ENCODE data around the gene TTLL8. TPM values are rescaled to one million over a fixed set of nuclear protein-coding genes. Genes with fewer than 3 reads are reported as not detected.
"Not testable (repeated sequence)": the region's sequence is repeated elsewhere in the genome, so short reads cannot be mapped to it uniquely, and the experiment has no call there.

Gene TTLL8
- polyA plus RNA-seq, 1 of the 3 experiments (the other 2 are of a cell fraction), result not detected

- 82% methylated on average over 12 of the region's 12 CpGs for WGBS (ENCODE audit: low lambda C conversion rate)
- H3K4me2 ChIP-seq, result no peak overlapping the region
- H3K4me3 ChIP-seq (ENCODE audit: low read depth in 2 of 2, low read length in 1 of 2), result no peak overlapping the region
- no peaks in the 10 kb centered on the region; the same call in 1 of the 2 replicates for H3K9me3 ChIP-seq
- CTCF ChIA-PET, result interaction anchor here (1.8 kb wide), 1 partner anchor 17 kb away, joined by 4 read pairs; no protein-coding TSS in a partner anchor
- no peaks in the 10 kb centered on the region for H3F3A ChIP-seq (replicated peaks; ENCODE audit: insufficient read depth)
- no peak overlapping the region for H3K9ac ChIP-seq
- H3K79me2 ChIP-seq (ENCODE audit: insufficient read depth), result no peaks in the 10 kb centered on the region
- no peaks in the 10 kb centered on the region for H3K36me3 ChIP-seq (replicated peaks in 1 of 2; ENCODE audit: control insufficient read depth in 1 of 2, insufficient read depth in 2 of 2, low read length in 1 of 2)
- TF ChIP-seq YY1 (IDR thresholded peaks at IDR 0.05; ENCODE audit: low read depth), result no peak
- TF ChIP-seq TCF12 (IDR thresholded peaks at IDR 0.05), result no peak
- no peak for TF ChIP-seq USF2 (IDR thresholded peaks at IDR 0.05; ENCODE audit: borderline replicate concordance, low read depth, low read length)
- TF ChIP-seq RCOR1 (IDR thresholded peaks at IDR 0.05; ENCODE audit: low read length), result no peak
- TF ChIP-seq EP300 (IDR thresholded peaks at IDR 0.05; ENCODE audit: borderline replicate concordance in 1 of 2, low read depth in 1 of 2, low read length in 1 of 2), result no peak
- no peak for TF ChIP-seq TEAD4 (IDR thresholded peaks at IDR 0.05; ENCODE audit: borderline replicate concordance, insufficient read depth)
- no peak for TF ChIP-seq RAD21 (IDR thresholded peaks at IDR 0.05; ENCODE audit: low read length)
- TF ChIP-seq GABPA (IDR thresholded peaks at IDR 0.05; ENCODE audit: low read depth), result no peak
- TF ChIP-seq SIN3A (IDR thresholded peaks at IDR 0.05; ENCODE audit: borderline replicate concordance, low read depth, low read length), result no peak
- no peak for TF ChIP-seq MXI1 (IDR thresholded peaks at IDR 0.05; ENCODE audit: low read depth, low read length)
- TF ChIP-seq NRF1 (IDR thresholded peaks at IDR 0.05; ENCODE audit: low read depth, low read length), result no peak
- no peak for TF ChIP-seq JUND (IDR thresholded peaks at IDR 0.05)
- no peak for TF ChIP-seq FOXM1 (IDR thresholded peaks at IDR 0.05; ENCODE audit: low read depth)
- TF ChIP-seq EZH2phosphoT487 (IDR thresholded peaks at IDR 0.05; ENCODE audit: borderline replicate concordance, low read depth), result no peak
- TF ChIP-seq NFIC (IDR thresholded peaks at IDR 0.05; ENCODE audit: borderline replicate concordance), result no peak
- no peak for TF ChIP-seq FOXJ3 (CRISPR knock-in tag; IDR thresholded peaks at IDR 0.05)
- no peaks in the 10 kb centered on the region for H4K20me1 ChIP-seq (ENCODE audit: insufficient read depth)
- no peak overlapping the region for H3K27ac ChIP-seq (ENCODE audit: low read depth in 2 of 2, low read length in 1 of 2)
- POLR2A ChIA-PET, result no interaction called here
- DNase-seq, result no peak
- H3K4me1 ChIP-seq (ENCODE audit: control insufficient read depth in 1 of 2, insufficient read depth in 2 of 2, low read depth in 1 of 2, low read length in 1 of 2), result peaks cover 0 to 19% of the 10 kb centered on the region in 2 experiments; a peak in 1 of 4 replicates
- H3K9me2 ChIP-seq, result no peaks in the 10 kb centered on the region
- no peak overlapping the region for H2AFZ ChIP-seq (ENCODE audit: low read depth)
- no peaks in the 10 kb centered on the region for H3K27me3 ChIP-seq (ENCODE audit: insufficient read depth)
These were observed 30.0 kb upstream of the TTLL8 start for GRCh38 chr22:50088096-50088495.

GRCh38 chr22:50087646-50088045, 29.5 kb upstream of the TTLL8 start:
- CTCF ChIA-PET, result interaction anchor here (1.8 kb wide), 1 partner anchor 17 kb away, joined by 4 read pairs; no protein-coding TSS in a partner anchor
- POLR2A ChIA-PET, result no interaction called here
- 67% methylated on average over 7 of the region's 12 CpGs for WGBS (ENCODE audit: low lambda C conversion rate)

GRCh38 chr22:50086975-50087374, 28.9 kb upstream of the TTLL8 start:
- WGBS (ENCODE audit: low lambda C conversion rate), result 80% methylated on average over 4 of the region's 4 CpGs
- H3K9me2 ChIP-seq; H2AFZ ChIP-seq (ENCODE audit: low read depth); H3K27ac ChIP-seq (ENCODE audit: low read depth in 2 of 2, low read length in 1 of 2); H3K27me3 ChIP-seq (ENCODE audit: insufficient read depth); H3K4me3 ChIP-seq (ENCODE audit: low read depth in 2 of 2, low read length in 1 of 2); H3K9me3 ChIP-seq; H3K4me2 ChIP-seq; H3K79me2 ChIP-seq (ENCODE audit: insufficient read depth); H3K36me3 ChIP-seq (replicated peaks in 1 of 2; ENCODE audit: control insufficient read depth in 1 of 2, insufficient read depth in 2 of 2, low read length in 1 of 2); H3F3A ChIP-seq (replicated peaks; ENCODE audit: insufficient read depth); DNase-seq; POLR2A ChIA-PET; H4K20me1 ChIP-seq (ENCODE audit: insufficient read depth); H3K9ac ChIP-seq: not testable (repeated sequence)
- peaks cover 0 to 24% of the 10 kb centered on the region in 2 experiments; a peak in 1 of 4 replicates for H3K4me1 ChIP-seq (ENCODE audit: control insufficient read depth in 1 of 2, insufficient read depth in 2 of 2, low read depth in 1 of 2, low read length in 1 of 2)
- CTCF ChIA-PET, result interaction anchor here (1.5 to 1.8 kb wide), 2 partner anchors 18 to 156 kb away, joined by 4 to 5 read pairs; no protein-coding TSS in a partner anchor

More at GRCh38 chr22:50087646-50088045, 29.5 kb upstream of the TTLL8 start:
- TF ChIP-seq NRF1 (IDR thresholded peaks at IDR 0.05; ENCODE audit: low read depth, low read length) (no peak), YY1 (IDR thresholded peaks at IDR 0.05; ENCODE audit: low read depth) (no peak)
- Histone ChIP-seq H3K4me1 (ENCODE audit: control insufficient read depth in 1 of 2, insufficient read depth in 2 of 2, low read depth in 1 of 2, low read length in 1 of 2) (peaks cover 0 to 22% of the 10 kb centered on the region in 2 experiments; a peak in 1 of 4 replicates), H3K79me2 (ENCODE audit: insufficient read depth) (no peaks in the 10 kb centered on the region), H3K4me3 (ENCODE audit: low read depth in 2 of 2, low read length in 1 of 2) (no peak overlapping the region), H4K20me1 (ENCODE audit: insufficient read depth) (no peaks in the 10 kb centered on the region), H3F3A (replicated peaks; ENCODE audit: insufficient read depth) (no peaks in the 10 kb centered on the region), H3K4me2 (no peak overlapping the region), H3K27ac (ENCODE audit: low read depth in 2 of 2, low read length in 1 of 2) (no peak overlapping the region), H3K36me3 (replicated peaks in 1 of 2; ENCODE audit: control insufficient read depth in 1 of 2, insufficient read depth in 2 of 2, low read length in 1 of 2) (no peaks in the 10 kb centered on the region), H3K9me3 (no peaks in the 10 kb centered on the region; the same call in 1 of the 2 replicates), H3K27me3 (ENCODE audit: insufficient read depth) (no peaks in the 10 kb centered on the region), H3K9ac (no peak overlapping the region), H2AFZ (ENCODE audit: low read depth) (no peak overlapping the region), H3K9me2 (no peaks in the 10 kb centered on the region)
- no peak for DNase-seq
